Adipocyte (in vitro differentiated cells): ENCODE data around the gene TFR2.

Experiments
- DNase-seq: peaks from one replicate; pipeline ENCODE4 v3.0.0-alpha.2; 2015; ENCODE audit warnings: low read depth
- H3K27me3 ChIP-seq: replicated peaks from 2 replicates; pipeline ENCODE4 v1.7.0; 2013; ENCODE audit warnings: mild to moderate bottlenecking, low read length, moderate library complexity; ENCODE audit not compliant: control insufficient read depth, insufficient read depth
- H3K36me3 ChIP-seq: 2 replicates; pipeline ENCODE4 v1.7.0; 2013; ENCODE audit warnings: low read length, mild to moderate bottlenecking, moderate library complexity; ENCODE audit not compliant: control insufficient read depth, insufficient read depth, severe bottlenecking
- H3K4me1 ChIP-seq: 2 replicates; pipeline ENCODE4 v1.7.0; 2013; ENCODE audit warnings: mild to moderate bottlenecking, low read length, moderate library complexity; ENCODE audit not compliant: control insufficient read depth, insufficient read depth
- H3K4me3 ChIP-seq: 2 replicates; pipeline ENCODE4 v1.7.0; 2013; ENCODE audit warnings: mild to moderate bottlenecking, low read length, moderate library complexity
- H3K9ac ChIP-seq: 2 replicates; pipeline ENCODE4 v1.7.0; 2013; ENCODE audit warnings: mild to moderate bottlenecking, low read length, moderate library complexity
- H3K9me3 ChIP-seq: 2 replicates; pipeline ENCODE4 v1.7.0; 2013; ENCODE audit warnings: mild to moderate bottlenecking, low read length, moderate library complexity; ENCODE audit not compliant: control insufficient read depth

The TFR2 gene

DNA sequence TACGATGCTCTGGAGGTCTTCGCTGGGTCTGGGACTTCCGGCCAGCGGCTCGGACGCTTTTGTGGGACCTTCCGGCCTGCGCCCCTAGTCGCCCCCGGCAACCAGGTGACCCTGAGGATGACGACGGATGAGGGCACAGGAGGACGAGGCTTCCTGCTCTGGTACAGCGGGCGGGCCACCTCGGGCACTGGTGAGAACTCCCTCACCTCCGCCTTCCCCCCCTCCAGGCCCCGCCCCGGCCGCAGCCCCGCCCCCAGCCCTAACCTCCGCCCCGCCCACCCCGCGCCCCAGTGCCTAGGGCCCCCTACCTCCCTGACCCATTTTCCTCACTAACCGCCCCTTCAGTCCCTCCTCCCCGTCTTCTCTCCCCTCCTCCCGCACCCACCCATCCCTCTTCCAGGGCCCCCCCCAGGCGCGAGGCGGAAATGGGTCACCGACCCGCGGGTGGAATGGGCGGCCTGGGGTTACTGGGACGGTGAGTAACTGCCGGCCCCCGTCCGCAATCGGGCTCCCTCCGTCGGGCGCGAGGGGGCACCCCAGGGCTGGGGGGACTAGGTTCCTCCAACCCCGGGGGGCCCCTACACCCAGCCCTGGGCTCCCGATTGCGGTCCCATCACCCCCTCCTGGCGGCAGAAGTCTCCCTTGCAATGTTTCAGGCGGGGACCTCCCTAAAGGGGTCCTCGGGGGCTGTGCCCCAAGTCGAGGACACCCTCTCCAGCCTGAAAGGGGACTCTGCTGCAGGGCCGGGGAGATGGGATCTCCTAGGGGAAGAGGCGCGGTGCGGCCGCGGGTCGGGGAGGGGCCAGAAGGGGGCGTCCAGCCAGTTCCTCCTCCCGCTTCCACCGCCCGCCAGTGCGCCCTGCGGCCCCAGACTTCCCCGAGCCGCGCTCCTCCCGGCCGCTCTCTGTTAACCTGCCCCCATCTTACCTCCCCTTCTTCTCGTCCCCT lies 37.0 kb downstream of the TFR2 start:
- peak overlapping the region; percentile 93 for H3K4me3 ChIP-seq
- peak overlapping the region; percentile 90 for H3K9ac ChIP-seq
- peak; percentile 81 for DNase-seq
- peaks cover 29% of the 10 kb centered on the region for H3K4me1 ChIP-seq
- no peaks in the 10 kb centered on the region for H3K9me3 ChIP-seq
- no peaks in the 10 kb centered on the region for H3K27me3 ChIP-seq
- H3K36me3 ChIP-seq: peaks cover 14% of the 10 kb centered on the region

DNA sequence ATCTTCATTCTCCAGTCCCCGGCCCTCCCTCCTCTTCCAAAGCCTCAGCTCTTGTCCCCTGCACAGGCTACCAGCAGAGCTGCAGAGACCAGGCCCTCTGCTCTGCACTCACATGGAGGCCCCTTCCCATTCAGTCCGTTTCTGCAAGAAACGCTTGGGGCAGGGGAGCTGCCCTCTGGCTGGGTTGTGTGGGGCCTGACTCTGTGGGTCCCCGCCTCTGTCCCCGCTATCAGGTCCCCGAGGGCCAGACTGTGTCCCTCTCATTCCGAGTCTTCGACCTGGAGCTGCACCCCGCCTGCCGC lies 37.7 kb downstream of the TFR2 start:
- peak overlapping the region; percentile 93 for H3K4me3 ChIP-seq
- DNase-seq: peak; percentile 54
- H3K9me3 ChIP-seq: no peaks in the 10 kb centered on the region

DNA sequence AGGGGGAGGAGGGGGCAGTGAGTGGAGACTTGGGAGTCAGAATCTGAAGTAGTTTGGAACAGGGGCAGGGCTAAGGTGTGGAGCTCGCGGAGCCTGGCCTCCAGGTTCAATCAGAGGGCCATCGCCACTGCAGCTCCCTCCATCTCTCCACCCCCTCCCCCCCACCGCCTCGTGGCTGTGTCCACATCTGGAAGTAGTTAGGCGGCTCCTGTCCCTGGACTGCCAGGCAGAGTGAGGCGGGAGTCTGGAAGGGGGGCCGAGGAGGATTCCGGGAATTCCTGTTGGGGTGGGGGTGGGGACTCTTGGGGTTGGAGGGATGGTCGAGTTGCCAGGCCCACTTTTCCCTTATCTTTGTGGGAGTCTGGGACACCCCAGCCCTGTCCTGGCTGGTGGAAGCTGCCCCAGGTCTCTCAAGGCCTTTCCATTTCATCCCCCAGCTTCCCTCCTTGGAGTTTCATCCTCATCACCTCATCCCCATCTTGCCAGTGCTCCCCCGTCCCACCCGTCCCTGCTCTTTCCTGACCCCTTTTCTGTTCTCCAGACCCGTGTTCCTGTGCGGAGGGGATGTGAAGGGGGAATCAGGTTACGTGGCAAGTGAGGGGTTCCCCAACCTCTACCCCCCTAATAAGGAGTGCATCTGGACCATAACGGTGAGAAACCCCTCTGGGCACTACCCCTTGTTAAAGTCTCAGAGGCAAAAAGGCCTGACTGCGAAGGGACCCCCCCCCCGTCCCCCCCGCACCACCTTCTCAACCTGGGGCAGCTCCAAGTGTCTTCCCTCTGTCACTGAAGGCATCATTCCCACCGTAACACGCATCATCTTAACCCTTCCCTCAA lies 38.2 kb downstream of the TFR2 start:
- DNase-seq: peak; percentile 93
- Histone ChIP-seq H3K4me1 (peaks cover 29% of the 10 kb centered on the region), H3K36me3 (peaks cover 9% of the 10 kb centered on the region), H3K9me3 (no peaks in the 10 kb centered on the region), H3K9ac (peak overlapping the region; percentile 90), H3K4me3 (peak overlapping the region; percentile 93), H3K27me3 (no peaks in the 10 kb centered on the region)

More for the DNA sequence above, 37.7 kb downstream of the TFR2 start:
- Histone ChIP-seq H3K9ac (peak overlapping the region; percentile 90), H3K4me1 (peaks cover 29% of the 10 kb centered on the region), H3K36me3 (peaks cover 14% of the 10 kb centered on the region), H3K27me3 (no peaks in the 10 kb centered on the region)

DNA sequence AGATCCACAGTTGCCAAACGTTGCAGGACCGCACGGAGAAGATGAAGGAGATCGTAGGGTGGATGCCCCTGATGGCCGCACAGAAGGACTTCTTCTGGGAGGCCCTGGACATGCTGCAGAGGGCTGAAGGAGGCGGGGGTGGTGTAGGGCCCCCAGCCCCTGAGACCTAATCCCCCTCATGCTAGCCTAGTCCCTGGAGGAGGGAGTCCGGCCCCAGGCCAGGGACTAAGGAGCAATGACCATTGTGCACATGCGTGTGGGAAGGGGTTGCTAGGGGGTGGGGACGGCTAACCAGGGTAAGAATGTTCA lies 40.7 kb downstream of the TFR2 start:
- DNase-seq: no peak
- Histone ChIP-seq H3K4me1 (peaks cover 29% of the 10 kb centered on the region), H3K36me3 (no peaks in the 10 kb centered on the region), H3K9me3 (no peaks in the 10 kb centered on the region), H3K9ac (no peak overlapping the region), H3K4me3 (no peak overlapping the region), H3K27me3 (no peaks in the 10 kb centered on the region)

DNA sequence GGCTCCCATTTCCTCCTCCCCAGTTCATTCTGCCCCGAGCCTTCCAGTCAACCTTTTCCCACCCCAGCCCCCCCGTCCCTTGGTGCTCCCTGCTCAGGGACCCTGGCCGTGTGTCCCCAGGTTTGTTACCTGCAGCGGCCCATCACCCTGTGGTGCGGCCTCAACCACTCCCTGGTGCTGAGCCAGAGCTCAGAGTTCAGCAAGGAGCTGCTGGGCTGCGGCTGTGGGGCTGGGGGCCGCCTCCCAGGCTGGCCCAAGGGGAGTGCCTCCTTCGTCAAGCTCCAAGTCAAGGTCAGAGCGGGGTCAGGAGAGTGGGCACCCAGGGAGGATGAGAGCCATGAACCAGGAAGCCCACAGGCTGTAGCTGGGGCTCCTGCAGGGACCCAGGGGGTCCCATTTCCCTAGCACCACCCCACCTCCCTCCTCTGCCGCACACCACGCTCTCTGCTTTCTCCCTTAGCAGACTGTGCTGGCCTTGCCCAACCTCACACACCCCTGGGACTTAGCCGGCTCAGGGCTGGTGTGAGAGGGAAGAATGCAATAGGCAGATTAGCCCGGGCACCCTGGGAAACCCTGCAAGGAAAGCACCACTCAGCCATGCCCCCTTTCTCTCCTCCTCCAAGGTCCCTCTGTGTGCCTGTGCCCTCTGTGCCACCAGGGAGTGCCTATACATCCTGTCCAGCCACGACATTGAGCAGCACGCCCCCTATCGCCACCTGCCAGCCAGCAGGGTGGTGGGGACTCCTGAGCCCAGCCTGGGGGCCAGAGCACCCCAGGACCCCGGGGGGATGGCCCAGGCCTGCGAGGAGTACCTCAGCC lies 41.2 kb downstream of the TFR2 start:
- no peaks in the 10 kb centered on the region for H3K9me3 ChIP-seq
- H3K36me3 ChIP-seq: no peaks in the 10 kb centered on the region
- peaks cover 29% of the 10 kb centered on the region for H3K4me1 ChIP-seq
- H3K9ac ChIP-seq: no peak overlapping the region
- DNase-seq: no peak
- no peaks in the 10 kb centered on the region for H3K27me3 ChIP-seq
- no peak overlapping the region for H3K4me3 ChIP-seq

DNA sequence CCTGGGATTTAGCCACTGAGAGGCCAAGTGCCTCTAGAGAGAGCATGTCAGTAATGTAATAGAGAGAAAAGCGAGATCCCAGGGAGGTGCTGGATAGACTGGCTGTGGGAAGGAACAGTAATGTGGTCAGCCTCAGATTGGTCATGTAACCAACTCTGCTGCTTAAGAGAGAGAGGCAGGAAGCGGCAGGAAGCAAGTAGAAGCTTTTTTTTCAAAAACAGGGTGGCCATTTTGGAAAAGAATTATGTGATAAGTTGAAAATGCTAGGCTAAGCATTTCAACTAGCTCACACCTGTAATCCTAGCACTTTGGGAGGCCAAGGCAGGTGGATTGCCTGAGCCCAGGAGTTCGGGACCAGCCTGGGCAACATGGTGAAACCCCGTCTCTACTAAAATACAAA lies 42.9 kb downstream of the TFR2 start:
- DNase-seq: no peak
- Histone ChIP-seq H3K4me1 (peaks cover 24% of the 10 kb centered on the region), H3K9me3 (no peaks in the 10 kb centered on the region), H3K36me3 (no peaks in the 10 kb centered on the region), H3K27me3 (no peaks in the 10 kb centered on the region), H3K9ac (no peak overlapping the region), H3K4me3 (no peak overlapping the region)

DNA sequence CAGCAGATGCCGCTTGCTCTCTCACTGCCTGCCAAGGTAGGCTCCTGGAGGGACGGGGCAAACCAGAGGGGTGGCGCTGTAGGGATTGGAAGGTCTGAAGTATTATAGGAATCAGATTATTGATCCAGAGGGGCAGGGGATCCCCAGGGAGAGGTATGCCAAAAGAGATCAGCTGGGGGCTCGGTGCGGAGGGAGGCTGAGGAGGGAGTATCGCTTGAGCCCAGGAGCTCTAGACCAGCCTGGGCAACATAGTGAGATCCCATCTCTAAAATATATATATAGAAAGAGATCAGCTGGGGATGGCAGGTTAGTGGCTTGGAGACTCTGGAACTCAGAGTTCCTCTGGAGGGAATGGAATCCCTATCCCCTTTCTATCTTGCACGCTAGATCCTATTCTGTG lies 46.2 kb downstream of the TFR2 start:
- H3K27me3 ChIP-seq: no peaks in the 10 kb centered on the region
- no peak overlapping the region for H3K9ac ChIP-seq
- H3K4me1 ChIP-seq: peaks cover 11% of the 10 kb centered on the region
- H3K9me3 ChIP-seq: no peaks in the 10 kb centered on the region
- no peaks in the 10 kb centered on the region for H3K36me3 ChIP-seq
- DNase-seq: no peak
- H3K4me3 ChIP-seq: no peak overlapping the region

DNA sequence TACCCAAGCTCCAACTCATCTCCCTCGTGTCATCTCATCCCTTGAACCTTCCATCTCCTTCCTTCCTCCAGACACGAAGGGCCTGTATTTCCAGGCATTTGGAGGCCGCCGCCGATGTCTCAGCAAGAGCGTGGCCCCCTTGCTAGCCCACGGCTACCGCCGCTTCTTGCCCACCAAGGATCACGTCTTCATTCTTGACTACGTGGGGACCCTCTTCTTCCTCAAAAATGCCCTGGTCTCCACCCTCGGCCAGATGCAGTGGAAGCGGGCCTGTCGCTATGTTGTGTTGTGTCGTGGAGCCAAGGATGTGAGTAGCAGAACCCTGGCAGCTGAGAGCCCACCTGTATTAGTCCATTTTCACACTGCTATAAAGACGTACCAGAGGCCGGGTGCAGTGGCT lies 49.8 kb downstream of the TFR2 start:
- H3K4me3 ChIP-seq: no peak overlapping the region
- DNase-seq: no peak
- H3K27me3 ChIP-seq: no peaks in the 10 kb centered on the region
- no peaks in the 10 kb centered on the region for H3K9me3 ChIP-seq
- no peak overlapping the region for H3K9ac ChIP-seq
- H3K4me1 ChIP-seq: peaks cover 9% of the 10 kb centered on the region
- H3K36me3 ChIP-seq: no peaks in the 10 kb centered on the region

DNA sequence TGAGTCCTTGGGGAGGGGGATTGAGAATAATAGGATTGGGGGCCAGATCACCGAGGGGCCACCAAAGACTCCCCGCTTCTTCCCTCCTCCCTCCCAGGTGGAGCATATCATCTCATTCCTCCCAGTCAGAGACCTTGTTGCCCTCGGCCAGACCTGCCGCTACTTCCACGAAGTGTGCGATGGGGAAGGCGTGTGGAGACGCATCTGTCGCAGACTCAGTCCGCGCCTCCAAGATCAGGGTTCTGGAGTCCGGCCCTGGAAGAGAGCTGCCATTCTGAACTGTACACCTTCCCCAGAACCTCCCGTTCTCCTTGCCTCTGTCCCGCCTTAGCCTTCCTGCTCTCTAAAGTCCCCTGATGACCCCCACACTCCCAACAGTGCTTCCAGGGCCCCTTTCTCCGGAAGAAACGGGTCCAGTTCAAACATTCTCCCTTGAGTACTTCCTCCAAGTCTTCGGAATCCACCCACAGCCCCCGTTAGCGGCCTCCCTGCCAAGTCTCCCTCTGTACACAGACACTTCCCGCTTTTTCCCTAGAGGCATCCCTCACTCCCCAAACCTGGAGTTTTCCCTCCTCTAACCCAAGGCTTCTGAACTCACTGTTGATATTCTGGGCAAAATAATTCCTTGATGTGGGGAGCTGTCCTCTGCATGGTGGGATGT lies 51.1 kb downstream of the TFR2 start:
- H3K4me1 ChIP-seq: peaks cover 11% of the 10 kb centered on the region
- H3K9me3 ChIP-seq: no peaks in the 10 kb centered on the region
- H3K4me3 ChIP-seq: no peak overlapping the region
- H3K27me3 ChIP-seq: no peaks in the 10 kb centered on the region
- no peaks in the 10 kb centered on the region for H3K36me3 ChIP-seq
- no peak for DNase-seq
- peak overlapping the region; percentile 13 for H3K9ac ChIP-seq

DNA sequence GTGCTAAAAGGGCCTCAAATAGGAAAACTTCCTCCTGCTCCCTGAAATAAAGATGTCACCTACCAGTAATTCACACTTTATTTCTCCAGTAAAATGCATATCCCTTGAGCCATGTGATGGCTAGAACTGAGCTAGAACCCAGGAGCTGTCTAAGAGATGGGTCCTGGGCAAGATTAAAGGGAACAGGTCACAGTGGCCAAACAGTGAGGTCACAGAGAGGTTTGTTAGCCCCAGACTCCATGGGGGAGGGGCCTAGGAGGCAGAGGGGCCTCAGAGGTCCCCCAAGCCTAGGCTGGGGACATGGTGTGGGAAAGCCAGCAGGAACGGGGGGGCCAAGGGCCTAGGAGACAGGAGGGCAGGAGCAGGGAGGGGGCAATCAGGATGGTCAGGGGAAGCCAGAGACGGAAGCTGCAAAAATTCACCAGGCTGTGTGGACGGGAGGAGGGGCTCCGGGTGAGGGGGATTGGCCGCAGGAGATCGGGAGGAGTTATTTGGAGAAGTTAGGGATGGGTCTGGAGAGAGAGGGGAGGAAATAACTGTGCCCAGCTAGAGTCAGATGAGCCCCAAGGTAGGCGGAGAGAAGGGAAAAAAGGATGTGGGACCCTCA lies 51.9 kb downstream of the TFR2 start:
- H3K4me3 ChIP-seq: no peak overlapping the region
- H3K36me3 ChIP-seq: no peaks in the 10 kb centered on the region
- H3K27me3 ChIP-seq: no peaks in the 10 kb centered on the region
- H3K9ac ChIP-seq: no peak overlapping the region
- peaks cover 19% of the 10 kb centered on the region for H3K4me1 ChIP-seq
- H3K9me3 ChIP-seq: no peaks in the 10 kb centered on the region
- DNase-seq: no peak
